ENCODE results near the gene MEDAG.

Gene MEDAG

DNA sequence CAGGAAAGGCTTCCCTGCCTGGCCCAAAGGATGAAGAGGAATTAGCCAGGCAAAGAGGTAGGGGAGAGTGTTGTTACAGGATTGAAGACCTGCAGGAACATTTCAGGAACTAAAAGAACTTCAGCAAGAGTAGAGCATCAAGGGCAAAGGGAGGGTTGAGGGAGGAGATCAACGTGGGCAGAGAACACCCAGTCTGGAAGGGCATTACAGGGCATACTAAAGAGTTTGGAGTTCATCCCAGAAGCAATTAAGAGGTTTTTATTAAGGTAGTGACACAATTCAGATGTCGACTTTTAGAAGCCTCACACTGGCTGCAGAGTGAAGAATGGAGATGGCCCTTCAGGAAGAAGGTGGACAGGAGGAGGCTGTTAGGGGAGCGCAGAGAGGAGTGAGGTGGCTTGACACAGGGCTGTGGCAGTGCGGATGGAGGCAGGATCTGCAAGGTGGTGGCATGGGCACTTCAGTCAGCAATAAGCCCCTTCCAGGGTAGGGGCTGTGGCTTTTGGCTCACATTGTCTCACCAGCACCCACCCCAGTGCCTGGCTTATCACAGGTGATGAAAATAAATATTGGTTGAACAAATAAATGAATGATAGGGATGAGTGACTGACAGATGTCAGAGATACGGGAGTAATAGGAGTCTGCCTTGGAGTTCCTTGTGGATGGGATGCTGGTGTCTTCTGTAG is 51.3 kb downstream of the MEDAG start:
- no peak for DNase-seq (ENCODE audit: low read depth)

DNA sequence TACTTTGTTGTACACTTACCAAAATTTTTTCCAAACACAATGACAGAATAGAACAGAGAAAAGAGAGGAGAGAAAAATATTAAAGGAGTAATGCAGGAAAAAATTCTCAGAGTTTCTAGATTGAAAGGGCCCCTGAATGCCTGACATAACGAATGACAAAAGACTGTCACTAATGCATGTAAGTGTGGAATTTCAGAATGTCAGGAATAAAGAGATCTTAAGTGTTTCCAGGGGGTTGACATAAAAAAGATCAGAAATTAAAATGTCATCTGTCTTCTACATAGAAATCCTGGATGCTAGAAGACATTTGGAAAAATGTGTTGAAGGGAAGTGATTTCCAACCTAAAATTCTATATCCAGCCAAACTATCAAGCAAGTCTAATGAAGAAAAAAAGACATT is 53.6 kb downstream of the MEDAG start:
- DNase-seq (ENCODE audit: low read depth), result no peak

DNA sequence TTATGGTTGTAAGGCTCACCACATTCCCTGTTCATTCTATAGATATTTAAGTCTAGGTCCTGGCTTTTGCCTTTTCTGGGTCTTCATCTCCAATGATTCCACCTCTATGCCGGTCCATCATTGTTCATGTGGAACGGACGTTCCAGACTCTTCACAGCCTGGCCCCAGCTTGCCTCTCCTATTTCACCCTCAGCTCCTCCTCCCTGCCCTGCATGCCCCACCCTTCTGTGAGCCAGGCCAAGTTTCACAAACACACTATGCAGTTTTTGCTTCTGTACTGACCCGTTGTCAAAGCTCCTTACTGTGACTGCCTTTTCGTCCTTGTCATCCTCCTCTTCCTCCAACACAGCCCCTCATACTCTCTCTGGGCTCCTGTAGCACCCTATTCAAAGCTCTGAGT is 57.7 kb downstream of the MEDAG start:
- no peak for DNase-seq (ENCODE audit: low read depth)

DNA sequence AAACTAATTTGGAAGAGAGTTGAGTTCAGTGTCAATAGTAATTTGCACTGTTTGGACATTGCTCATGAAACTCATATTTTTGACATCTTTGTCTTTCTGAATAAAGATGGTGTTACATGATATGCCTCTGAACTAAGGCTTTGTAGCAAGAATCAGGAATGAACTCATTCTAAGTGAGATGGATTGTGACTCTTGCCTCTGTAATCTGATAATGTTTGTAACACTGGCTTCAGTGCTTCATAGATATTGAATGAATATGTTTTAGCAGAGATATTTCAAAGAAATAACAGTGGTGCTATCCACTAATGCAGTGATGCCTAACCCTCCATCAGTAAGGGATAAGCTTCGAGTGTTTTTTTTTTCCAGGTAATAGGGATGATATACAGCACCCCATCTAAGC is 59.3 kb downstream of the MEDAG start:
- DNase-seq (ENCODE audit: low read depth), result no peak

DNA sequence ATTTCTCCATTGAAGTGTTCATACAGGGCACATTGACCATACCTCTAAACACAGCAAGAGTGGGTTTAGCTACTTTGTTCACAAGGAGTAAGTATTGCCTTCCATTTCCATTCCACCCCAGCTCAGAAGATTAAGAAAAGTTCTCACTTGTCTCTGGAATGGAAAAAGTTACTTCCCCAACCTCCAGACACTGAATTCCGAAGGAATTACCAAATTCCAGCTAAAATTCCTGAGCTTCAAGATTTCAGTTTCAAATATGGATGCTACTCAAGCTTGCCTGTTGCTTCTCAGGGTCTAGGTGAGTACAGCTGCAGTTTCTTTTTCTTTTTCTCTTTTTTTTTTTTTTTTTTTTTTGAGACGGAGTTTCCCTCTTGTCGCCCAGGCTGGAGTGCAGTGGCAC is 60.0 kb downstream of the MEDAG start:
- DNase-seq (ENCODE audit: low read depth), result no peak

DNA sequence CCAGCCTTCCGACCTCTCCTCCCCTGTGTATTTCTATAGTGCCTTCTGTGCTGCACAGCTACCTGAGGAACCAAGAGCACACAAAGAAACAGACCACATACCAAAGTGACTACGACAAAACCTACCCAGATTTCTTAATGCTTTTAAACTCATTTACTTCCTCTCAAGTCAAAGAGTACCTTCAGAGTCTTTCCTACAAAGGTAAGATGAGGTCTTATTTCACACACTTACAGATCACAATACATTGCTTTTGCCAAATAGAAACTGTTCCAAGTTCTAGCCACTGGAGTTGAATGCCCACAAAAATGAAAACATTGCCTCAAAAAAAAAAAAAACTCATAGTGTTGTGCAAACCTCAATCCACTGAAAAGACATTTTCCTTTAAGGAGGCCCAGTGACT is 62.8 kb downstream of the MEDAG start:
- DNase-seq (ENCODE audit: low read depth), result peak; percentile 47

DNA sequence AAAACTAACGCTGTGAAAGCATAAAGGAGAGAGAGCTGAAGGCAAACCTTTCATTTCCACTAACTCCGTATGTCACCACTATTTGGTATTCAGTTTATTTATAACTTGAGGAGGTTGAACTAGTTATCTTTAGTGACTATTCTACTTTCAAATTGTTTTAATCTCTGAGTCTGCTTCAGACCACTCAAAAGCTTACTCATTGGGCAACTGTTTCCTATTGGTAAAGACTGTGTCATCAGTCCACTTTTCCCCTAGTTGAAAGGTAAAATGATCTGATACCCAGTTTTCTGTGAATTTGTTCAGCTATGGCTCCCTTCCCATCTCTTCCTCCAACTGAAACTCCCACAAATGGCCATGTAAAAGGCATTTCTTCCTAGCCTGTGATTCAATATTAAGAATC is 65.5 kb downstream of the MEDAG start:
- DNase-seq (ENCODE audit: low read depth), result no peak

DNA sequence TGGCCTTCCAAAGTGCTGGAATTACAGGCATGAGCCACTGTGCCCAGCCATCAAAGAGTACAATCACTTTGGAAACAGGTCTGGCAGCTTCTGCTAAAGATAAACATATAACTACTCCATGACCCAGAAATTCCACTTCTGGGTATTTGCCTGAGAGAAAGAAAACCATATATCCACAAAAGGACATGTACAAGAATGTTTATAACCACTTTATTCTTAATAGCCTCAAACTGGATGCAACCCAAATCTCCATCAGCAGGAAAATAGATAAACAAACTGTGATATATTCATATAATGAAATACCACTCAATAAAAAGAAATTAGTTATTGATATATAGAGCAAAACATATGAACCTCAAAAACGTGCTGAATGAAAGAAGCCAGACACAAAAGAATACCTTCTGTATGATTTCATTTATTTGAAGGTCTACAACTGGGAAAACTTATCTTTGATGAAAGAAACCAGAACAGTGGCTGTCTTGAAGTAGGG is 66.9 kb downstream of the MEDAG start:
- DNase-seq (ENCODE audit: low read depth), result no peak

DNA sequence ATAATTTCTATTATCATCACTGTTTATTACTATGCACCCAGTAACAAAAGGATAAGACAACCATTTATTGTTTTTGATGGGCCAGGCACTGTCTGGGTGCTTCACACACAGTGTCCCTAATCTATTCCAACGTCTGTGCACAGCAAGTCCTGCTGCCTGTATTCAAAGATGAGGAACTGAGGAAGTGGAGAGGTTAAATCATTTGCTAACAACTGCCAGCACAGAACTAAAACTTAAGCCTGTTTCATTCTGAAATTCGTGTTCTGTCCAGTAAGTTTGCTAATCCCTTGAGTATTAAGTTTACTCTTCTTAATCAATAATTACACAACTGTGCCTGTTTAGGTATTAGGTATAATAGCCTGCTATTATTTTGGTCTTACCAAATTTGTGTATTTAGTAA is 68.3 kb downstream of the MEDAG start:
- DNase-seq (ENCODE audit: low read depth), result no peak
